GM11168 (cell line): ENCODE measurements around the gene EPHA1.

Source experiments
- in situ Hi-C: fragments of 300-500 bp; cut with MboI; formaldehyde crosslinking; loops from one replicate; pipeline ENCODE4 v1.12.0; 2022; ENCODE audit warnings: low sequenced_read_pairs; ENCODE audit not compliant: unreplicated experiment

Gene EPHA1

GRCh38 chr7:143408686-143409561 lies at the start of gene EPHA1:
EPHA1 (minus strand) TSS chr7:143408856; CDS start chr7:143408805, 51 bp downstream.
- in situ Hi-C loops = no loop called here

- in situ Hi-C loops = no loop called here
These were observed 49.6 kb upstream of the EPHA1 start for GRCh38 chr7:143458263-143458662.

- in situ Hi-C loops = no loop called here
These were observed 48.5 kb upstream of the EPHA1 start for GRCh38 chr7:143456992-143457793.

DNA sequence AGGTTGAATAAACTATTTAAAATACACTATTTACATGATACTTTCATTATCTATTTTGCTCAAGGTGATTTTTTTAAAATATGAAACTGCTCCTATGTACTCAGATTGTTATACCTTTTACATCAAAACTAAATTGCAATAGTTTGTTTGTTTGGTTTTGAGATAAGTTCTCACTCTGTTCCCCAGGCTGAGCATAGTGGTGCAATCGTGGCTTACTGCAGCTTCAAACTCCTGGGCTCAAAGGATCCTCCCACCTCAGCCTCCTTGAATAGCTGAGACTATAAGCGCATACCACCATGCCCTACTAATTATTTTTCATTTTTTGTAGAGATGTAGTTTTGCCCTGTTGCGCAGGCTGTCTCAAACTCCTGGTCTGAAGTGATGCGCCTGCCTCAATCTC lies 47.3 kb upstream of the EPHA1 start:
- in situ Hi-C loops = no loop called here

DNA sequence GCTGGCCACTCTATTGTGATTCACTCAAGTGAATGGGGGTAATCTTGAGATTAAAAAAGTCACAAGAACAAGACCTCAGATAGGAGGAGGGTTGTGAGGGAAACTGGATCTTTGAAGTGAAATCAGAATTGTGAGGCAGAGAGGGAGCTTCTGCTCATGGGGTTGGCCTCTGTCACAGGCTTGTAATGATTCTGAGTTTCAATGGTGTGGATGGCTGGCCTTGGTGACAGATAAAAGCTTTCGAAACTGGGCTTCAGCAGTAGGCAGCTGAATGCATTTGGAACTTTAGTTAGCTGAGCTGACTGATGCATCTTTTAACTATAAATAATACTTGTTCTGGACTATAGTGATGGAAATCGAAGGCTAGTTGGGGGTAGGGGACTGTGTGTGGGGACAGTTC lies 46.8 kb upstream of the EPHA1 start:
- in situ Hi-C loops = no loop called here

GRCh38 chr7:143454091-143454680 lies 45.5 kb upstream of the EPHA1 start:
- in situ Hi-C loops = no loop called here

- in situ Hi-C loops = no loop called here
These were observed 43.8 kb upstream of the EPHA1 start for GRCh38 chr7:143452495-143452894.

DNA sequence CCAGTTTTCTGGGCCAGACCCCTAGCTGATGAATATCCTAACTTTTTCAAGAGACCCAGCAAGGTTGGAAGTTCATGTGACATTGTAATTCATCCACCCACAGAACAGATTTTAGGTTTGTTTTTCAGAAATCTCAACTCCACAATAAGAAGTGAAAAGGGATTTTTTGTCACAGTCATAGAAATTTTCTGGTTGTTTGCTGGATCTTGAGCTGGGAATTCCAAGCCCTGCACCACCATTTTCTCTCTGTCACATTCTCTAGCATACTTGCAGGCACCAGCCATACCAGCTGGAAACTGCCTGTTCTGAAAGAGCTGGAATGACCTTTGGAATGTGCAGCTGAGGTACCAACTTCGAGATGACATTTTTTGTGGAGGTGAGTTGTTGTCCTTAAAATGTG lies 43.1 kb upstream of the EPHA1 start:
- in situ Hi-C loops = no loop called here

- in situ Hi-C loops = no loop called here
These were observed 42.5 kb upstream of the EPHA1 start for GRCh38 chr7:143451122-143451521.

GRCh38 chr7:143449793-143450192 lies 41.1 kb upstream of the EPHA1 start:
- in situ Hi-C loops = no loop called here

GRCh38 chr7:143448429-143448828 lies 39.8 kb upstream of the EPHA1 start:
- in situ Hi-C loops = no loop called here

DNA sequence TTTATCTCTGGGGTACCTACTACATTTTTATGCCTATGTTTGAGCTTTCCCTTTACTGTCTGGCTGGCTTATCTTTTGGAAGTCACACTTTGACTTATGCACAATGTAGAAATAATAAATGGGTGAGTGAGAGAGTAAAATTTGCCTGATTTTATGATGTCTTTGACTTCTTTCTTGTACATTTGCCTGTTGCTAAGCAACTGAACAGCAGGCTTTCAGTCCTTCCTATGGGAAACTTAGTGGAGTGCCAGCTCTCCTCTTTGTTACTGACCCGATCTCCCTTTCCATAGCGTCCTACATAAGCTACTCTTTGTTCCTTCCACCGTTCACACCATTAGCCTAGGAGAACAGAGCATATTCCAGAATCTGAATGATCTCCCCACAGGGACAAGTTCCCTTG lies 38.8 kb upstream of the EPHA1 start:
- in situ Hi-C loops = no loop called here

- in situ Hi-C loops = no loop called here
These were observed 36.1 kb upstream of the EPHA1 start for GRCh38 chr7:143444785-143445184.

DNA sequence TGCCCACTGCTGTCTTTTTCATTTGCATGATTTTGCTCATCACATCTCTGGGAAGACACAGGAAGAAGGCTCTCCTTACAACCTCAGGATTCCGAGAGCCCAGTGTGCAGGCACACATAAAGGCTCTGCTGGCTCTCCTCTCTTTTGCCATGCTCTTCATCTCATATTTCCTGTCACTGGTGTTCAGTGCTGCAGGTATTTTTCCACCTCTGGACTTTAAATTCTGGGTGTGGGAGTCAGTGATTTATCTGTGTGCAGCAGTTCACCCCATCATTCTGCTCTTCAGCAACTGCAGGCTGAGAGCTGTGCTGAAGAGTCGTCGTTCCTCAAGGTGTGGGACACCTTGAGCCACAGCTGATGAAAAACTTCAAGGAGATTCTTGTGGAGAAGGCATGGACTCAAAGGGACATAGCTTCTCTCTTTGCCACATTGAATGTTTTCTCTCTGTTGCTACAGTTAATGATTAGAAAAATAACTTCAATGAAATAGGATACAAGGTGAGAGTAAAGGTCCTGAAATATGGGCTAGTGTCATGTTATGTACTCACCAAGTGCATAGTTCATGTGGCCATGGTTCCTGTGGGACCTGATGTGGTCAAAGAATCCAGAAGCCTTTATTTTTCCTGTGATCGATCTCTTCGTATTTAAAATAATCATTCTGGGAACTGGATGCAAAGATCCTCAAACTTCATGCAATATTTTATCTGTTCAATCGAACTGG lies 35.6 kb upstream of the EPHA1 start:
- in situ Hi-C loops = no loop called here

DNA sequence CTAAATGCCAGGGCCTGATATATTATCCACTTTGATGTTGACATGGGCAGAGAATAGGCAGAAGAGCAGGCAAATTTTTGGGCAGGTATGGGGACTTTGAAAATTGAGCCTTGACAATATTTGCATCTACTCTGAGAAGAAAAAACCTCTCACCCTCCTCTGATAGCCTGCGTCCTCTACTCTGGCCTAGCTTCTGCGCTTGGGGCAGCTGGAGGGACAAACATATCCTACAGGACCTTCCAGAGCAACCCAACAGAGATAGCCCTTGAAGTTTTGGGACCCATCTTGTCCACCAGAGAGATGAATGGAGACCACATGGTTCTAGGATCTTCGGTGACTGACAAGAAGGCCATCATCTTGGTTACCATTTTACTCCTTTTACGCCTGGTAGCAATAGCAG lies 34.5 kb upstream of the EPHA1 start, which contains the start of gene TAS2R60:
TSS of gene TAS2R60 (plus strand) at position 301 of the 400 bp plus-strand sequence. CDS start at position 301, 0 bp downstream.
- in situ Hi-C loops = no loop called here

DNA sequence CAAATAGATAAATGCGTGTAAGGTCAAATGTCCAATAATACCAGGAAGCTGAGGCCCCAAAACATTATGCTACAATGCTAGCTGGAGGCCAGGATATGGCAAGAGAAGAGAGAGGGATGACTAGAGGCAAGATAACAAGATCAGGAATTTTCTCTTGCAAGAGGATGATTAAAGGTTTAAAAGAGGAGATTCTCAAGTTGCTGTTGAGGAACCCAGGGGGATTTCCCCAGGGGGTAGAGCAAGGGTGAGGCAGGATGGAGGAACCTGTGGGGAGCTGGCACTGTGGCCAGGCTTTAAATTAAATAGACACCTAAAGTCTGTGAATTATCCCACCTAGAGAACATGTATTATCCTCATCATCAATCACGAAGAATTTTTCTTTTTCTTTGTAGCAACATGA lies 31.2 kb upstream of the EPHA1 start:
- in situ Hi-C loops = no loop called here

GRCh38 chr7:143437578-143437977 lies 28.9 kb upstream of the EPHA1 start:
- in situ Hi-C loops = no loop called here

- in situ Hi-C loops = no loop called here
These were observed 27.8 kb upstream of the EPHA1 start for GRCh38 chr7:143436325-143436946.

DNA sequence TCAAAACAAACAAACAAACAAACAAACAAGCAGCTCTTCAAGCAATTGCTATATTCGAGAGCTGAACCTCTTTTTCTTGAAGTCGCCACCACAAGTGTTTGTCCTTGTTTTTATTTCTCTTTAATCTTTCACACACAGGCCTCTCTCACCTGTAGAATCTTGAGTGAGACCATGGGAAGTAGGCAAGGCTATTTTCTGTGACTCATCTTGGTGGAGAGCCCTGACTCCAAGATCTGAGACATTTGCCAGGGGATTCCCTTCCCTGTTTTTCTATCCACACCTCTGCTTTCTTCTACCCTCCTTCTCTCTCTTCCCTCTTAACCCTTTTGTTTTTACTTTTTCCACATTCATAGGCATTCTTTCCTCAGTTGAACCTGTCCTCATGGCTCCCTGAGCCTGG lies 26.6 kb upstream of the EPHA1 start:
- in situ Hi-C loops = no loop called here

DNA sequence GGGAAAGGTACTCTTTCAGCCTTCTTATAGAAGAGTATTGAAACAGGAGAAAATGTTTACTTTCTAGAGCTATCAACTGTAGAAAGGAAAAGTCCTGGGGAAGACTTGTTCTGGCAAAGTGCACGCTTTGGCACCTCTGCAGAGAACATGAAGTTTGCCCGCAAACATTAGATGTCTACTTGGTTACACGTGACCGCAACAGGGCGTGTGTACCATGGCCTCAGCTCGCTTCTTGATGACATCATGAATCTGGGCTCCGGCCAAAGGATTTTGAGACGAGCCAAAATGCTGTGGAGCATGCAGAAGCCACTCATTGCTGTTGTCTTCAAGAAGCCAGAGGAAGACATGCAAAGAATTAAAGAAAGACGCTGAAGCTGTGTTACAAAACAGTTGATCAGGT lies 26.0 kb upstream of the EPHA1 start:
- in situ Hi-C loops = no loop called here
